Limb (tissue), 2 donors: Measurements from ENCODE around the gene MYMX.

Experiments
- DNase-seq, 2 donors: peaks; one replicate each; pipeline ENCODE4 v3.0.0-alpha.2; 2016; ENCODE audit errors: extremely low spot score in 2 of 2

MYMX gene

GRCh38 chr6:44250718-44251123 is 34.0 kb downstream of the MYMX start:
- DNase-seq: no peak

- no peak for DNase-seq
Measured at GRCh38 chr6:44251576-44252524, 35.1 kb downstream of the MYMX start.

GRCh38 chr6:44253307-44254101 is 36.8 kb downstream of the MYMX start:
- DNase-seq: no peak

GRCh38 chr6:44254191-44255104 is 37.7 kb downstream of the MYMX start:
- DNase-seq: no peak

GRCh38 chr6:44255105-44255808 is 38.5 kb downstream of the MYMX start:
- no peak for DNase-seq

- no peak for DNase-seq
Measured at GRCh38 chr6:44255871-44256774, 39.4 kb downstream of the MYMX start.

GRCh38 chr6:44256775-44257024 is 40.0 kb downstream of the MYMX start:
- DNase-seq: no peak

- DNase-seq: peak; percentile 68 to 88
Measured at GRCh38 chr6:44257025-44257752, 40.5 kb downstream of the MYMX start, which contains the start of gene SLC35B2. Gene SLC35B2, minus strand, starts transcription at chr6:44257528. Its CDS starts 118 bp downstream, at chr6:44257410.

GRCh38 chr6:44257753-44258324 is 41.1 kb downstream of the MYMX start:
- no peak for DNase-seq

- no peak for DNase-seq
Measured at GRCh38 chr6:44258325-44258863, 41.7 kb downstream of the MYMX start.

- no peak for DNase-seq
Measured at GRCh38 chr6:44258921-44259320, 42.2 kb downstream of the MYMX start.

- DNase-seq: no peak
Measured at GRCh38 chr6:44260011-44260410, 43.3 kb downstream of the MYMX start.

GRCh38 chr6:44260451-44261297 is 43.9 kb downstream of the MYMX start:
- DNase-seq: no peak

- no peak for DNase-seq
Measured at GRCh38 chr6:44261581-44261980, 44.9 kb downstream of the MYMX start.

GRCh38 chr6:44262467-44263353 is 46.0 kb downstream of the MYMX start:
- DNase-seq: no peak

- DNase-seq: no peak
Measured at GRCh38 chr6:44263354-44264100, 46.8 kb downstream of the MYMX start.
